H1 (cell line): ENCODE data around the gene CSPG5. TPM values are rescaled to one million over a fixed set of nuclear protein-coding genes. Genes with fewer than 3 reads are reported as not detected.

Experiments
- CTCF ChIA-PET: fragments of 300-600 bp; sonication (Branson Sonifier 250); formaldehyde crosslinking; loops from one replicate; lab custom pipeline; 2021; ENCODE audit not compliant: partially characterized antibody; lab: Charles Lee
- POLR2A ChIA-PET: fragments of 300-600 bp; sonication (Branson Sonifier 250); formaldehyde crosslinking; loops from one replicate; lab custom pipeline; 2021; ENCODE audit warnings: inconsistent platforms; ENCODE audit not compliant: partially characterized antibody; lab: Charles Lee
- DNase-seq, 2 experiments: peaks; one replicate each; pipeline versions ENCODE4 v3.0.0 to v3.0.0-alpha.2; 2010 to 2022; ENCODE audit warnings: low spot score in 2 of 2, low read depth in 1 of 2, mixed read lengths in 1 of 2
- FAIRE-seq: peaks from 2 replicates; lab custom pipeline; 2011; peaks lifted over from hg19 to GRCh38; lab: Jason Lieb, UNC
- H2AFZ ChIP-seq: 2 replicates; pipeline ENCODE4 v1.8.1; 2012; ENCODE audit warnings: low read length, inconsistent platforms
- H2AK5ac ChIP-seq: 2 replicates; pipeline ENCODE4 v1.6.1; 2013; ENCODE audit warnings: low read depth, low read length
- H2BK120ac ChIP-seq: replicated peaks from 2 replicates; pipeline ENCODE3; 2013; ENCODE audit warnings: low read depth, low read length, inconsistent platforms
- H2BK12ac ChIP-seq: 2 replicates; pipeline ENCODE4 v1.6.1; 2013; ENCODE audit warnings: low read depth, low read length
- H2BK15ac ChIP-seq: 2 replicates; pipeline ENCODE4 v1.6.1; 2013; ENCODE audit warnings: low read length
- H2BK20ac ChIP-seq: 2 replicates; pipeline ENCODE4 v1.6.1; 2013; ENCODE audit warnings: low read length
- H2BK5ac ChIP-seq: 2 replicates; pipeline ENCODE4 v1.6.1; 2013; ENCODE audit warnings: low read depth, low read length
- H3K14ac ChIP-seq: 2 replicates; pipeline ENCODE4 v1.6.1; 2013; ENCODE audit warnings: inconsistent platforms; ENCODE audit not compliant: insufficient read length
- H3K18ac ChIP-seq: 2 replicates; pipeline ENCODE4 v1.6.1; 2013; ENCODE audit warnings: low read length; ENCODE audit errors: extremely low read depth
- H3K23ac ChIP-seq: 2 replicates; pipeline ENCODE4 v1.6.1; 2013; ENCODE audit warnings: inconsistent platforms; ENCODE audit not compliant: insufficient read length
- H3K23me2 ChIP-seq: 2 replicates; pipeline ENCODE4 v1.6.1; 2013; ENCODE audit warnings: low read depth, low read length
- H3K27ac ChIP-seq: 2 replicates; pipeline ENCODE4 v1.6.1; 2011; ENCODE audit warnings: low read depth, low read length, inconsistent platforms
- H3K27me3 ChIP-seq, 4 experiments: replicated peaks in 1 of 4; 1 replicate in 1 of 4; 2 replicates in 3 of 4; pipeline versions ENCODE4 v1.6.1 to v1.8.1; 2011 to 2013; ENCODE audit warnings: low read length in 3 of 4, mild to moderate bottlenecking in 3 of 4, inconsistent platforms in 2 of 4, mixed read lengths in 2 of 4, moderate library complexity in 1 of 4; ENCODE audit not compliant: control insufficient read depth in 3 of 4, insufficient read depth in 3 of 4; ENCODE audit errors: extremely low read depth in 1 of 4
- H3K36me3 ChIP-seq, 4 experiments: 2 replicates each; pipeline versions ENCODE4 v1.6.1 to v1.8.1; 2011 to 2013; ENCODE audit warnings: mild to moderate bottlenecking in 4 of 4, low read length in 3 of 4, moderate library complexity in 2 of 4, control low read depth in 1 of 4, inconsistent platforms in 1 of 4; ENCODE audit not compliant: insufficient read depth in 4 of 4, control insufficient read depth in 2 of 4
- H3K4ac ChIP-seq: replicated peaks from 2 replicates; pipeline ENCODE3; 2013; ENCODE audit warnings: low read length, low read depth, mixed read lengths, inconsistent platforms; ENCODE audit not compliant: insufficient read length
- H3K4me1 ChIP-seq, 4 experiments: replicated peaks in 1 of 4; 1 replicate in 1 of 4; 2 replicates in 3 of 4; pipeline versions ENCODE4 v1.6.1 to v1.8.1; 2011 to 2013; ENCODE audit warnings: low read length in 3 of 4, inconsistent platforms in 2 of 4, mixed read lengths in 1 of 4; ENCODE audit not compliant: insufficient read depth in 4 of 4, control insufficient read depth in 3 of 4
- H3K4me2 ChIP-seq, 2 experiments: 2 replicates each; pipeline versions ENCODE4 v1.6.1 to v1.8.1; 2011 to 2013; ENCODE audit warnings: low read depth in 2 of 2, low read length in 2 of 2, control low read depth in 1 of 2, inconsistent platforms in 1 of 2, mild to moderate bottlenecking in 1 of 2; ENCODE audit not compliant: insufficient read depth in 1 of 2
- H3K4me3 ChIP-seq, 4 experiments: fragments of 200-600, 300-600 bp in 1 of 4; sonication (generic), shearing (Covaris generic), sonication (Bioruptor Twin) in 1 of 4; 2 replicates each; pipeline versions ENCODE4 v1.5.1 to v1.8.1; 2011 to 2016; ENCODE audit warnings: low read length in 4 of 4, low read depth in 3 of 4, control low read depth in 2 of 4, inconsistent platforms in 2 of 4, mild to moderate bottlenecking in 2 of 4, mixed read lengths in 1 of 4, moderate library complexity in 1 of 4; ENCODE audit not compliant: insufficient read depth in 2 of 4; ENCODE audit errors: extremely low read depth in 1 of 4
- H3K56ac ChIP-seq: replicated peaks from 2 replicates; pipeline ENCODE3; 2013; ENCODE audit warnings: low read depth, mild to moderate bottlenecking, mixed read lengths, low read length, inconsistent platforms; ENCODE audit not compliant: insufficient read length
- H3K79me1 ChIP-seq: 2 replicates; pipeline ENCODE4 v1.6.1; 2013; ENCODE audit warnings: low read depth, low read length, control low read depth
- H3K79me2 ChIP-seq, 2 experiments: 2 replicates each; pipeline versions ENCODE4 v1.6.1 to v1.8.1; 2012 to 2013; ENCODE audit warnings: low read length in 2 of 2, mild to moderate bottlenecking in 2 of 2, inconsistent platforms in 1 of 2; ENCODE audit not compliant: insufficient read depth in 2 of 2, control insufficient read depth in 1 of 2
- H3K9ac ChIP-seq, 4 experiments: replicated peaks in 1 of 4; 1 replicate in 1 of 4; 2 replicates in 3 of 4; pipeline versions ENCODE4 v1.6.1 to v1.8.1; 2011 to 2013; ENCODE audit warnings: low read depth in 3 of 4, low read length in 3 of 4, control low read depth in 2 of 4, mild to moderate bottlenecking in 2 of 4, moderate library complexity in 2 of 4, inconsistent platforms in 1 of 4; ENCODE audit errors: extremely low read depth in 1 of 4
- H3K9me3 ChIP-seq, 2 experiments: 2 replicates each; pipeline versions ENCODE4 v1.6.1 to v1.8.1; 2012 to 2013; ENCODE audit warnings: mild to moderate bottlenecking in 2 of 2, moderate library complexity in 2 of 2, control low read depth in 1 of 2, inconsistent platforms in 1 of 2, low read depth in 1 of 2, low read length in 1 of 2, mixed read lengths in 1 of 2; ENCODE audit not compliant: insufficient read depth in 2 of 2
- H4K20me1 ChIP-seq, 2 experiments: replicated peaks in 1 of 2; 2 replicates each; pipeline versions ENCODE3 to v1.8.1; 2011 to 2013; ENCODE audit warnings: inconsistent platforms in 2 of 2, low read length in 2 of 2, mild to moderate bottlenecking in 1 of 2; ENCODE audit not compliant: insufficient read depth in 2 of 2, control insufficient read depth in 1 of 2
- H4K5ac ChIP-seq: 2 replicates; pipeline ENCODE4 v1.6.1; 2013; ENCODE audit warnings: low read length, low read depth, mixed read lengths, inconsistent platforms; ENCODE audit not compliant: insufficient read length
- H4K8ac ChIP-seq: 2 replicates; pipeline ENCODE4 v1.8.0; 2013; ENCODE audit warnings: mild to moderate bottlenecking, moderate library complexity, low read length, inconsistent platforms; ENCODE audit not compliant: insufficient read depth; ENCODE audit errors: extremely low read depth
- H4K91ac ChIP-seq: replicated peaks from 2 replicates; pipeline ENCODE3; 2013; ENCODE audit warnings: low read length, mixed read lengths, inconsistent platforms; ENCODE audit not compliant: insufficient read length
- BACH1 ChIP-seq: IDR thresholded peaks from 2 replicates; pipeline ENCODE4 v1.6.1; 2012; ENCODE audit warnings: low read length, improper control_type of control experiment
- BCL11A ChIP-seq, 2 experiments: IDR thresholded peaks; one replicate each; pipeline ENCODE4 v1.6.1; 2011; ENCODE audit warnings: low read depth in 2 of 2, low read length in 2 of 2, mild to moderate bottlenecking in 2 of 2
- CBX5 ChIP-seq: fragments of 300-800, 300-1000 bp; sonication (generic); IDR thresholded peaks from 2 replicates; pipeline ENCODE4 v1.7.1; 2016; ENCODE audit warnings: antibody characterized with exemption, low read length, low read depth
- CBX8 ChIP-seq: fragments of 300-800, 300-1000 bp; sonication (generic); IDR thresholded peaks from 2 replicates; pipeline ENCODE4 v1.7.1; 2016; ENCODE audit warnings: low read depth, low read length, borderline replicate concordance
- CTBP2 ChIP-seq: IDR thresholded peaks from 2 replicates; pipeline ENCODE4 v1.7.0; 2011; ENCODE audit warnings: borderline replicate concordance, mild to moderate bottlenecking, moderate library complexity, mixed read lengths, low read length; ENCODE audit not compliant: insufficient read depth, insufficient read length
- FOSL1 ChIP-seq: IDR thresholded peaks from 2 replicates; pipeline ENCODE4 v1.6.1; 2011; ENCODE audit warnings: mild to moderate bottlenecking, low read depth, low read length, moderate library complexity; ENCODE audit not compliant: insufficient read depth
- JUN ChIP-seq: IDR thresholded peaks from 2 replicates; pipeline ENCODE4 v1.6.1; 2011; ENCODE audit warnings: low read depth, mild to moderate bottlenecking, improper control_type of control experiment, low read length
- KDM1A ChIP-seq: fragments of 200-600, 300-600 bp; sonication (generic); IDR thresholded peaks from 2 replicates; pipeline ENCODE4 v1.7.1; 2016; ENCODE audit warnings: mild to moderate bottlenecking, low read length, borderline replicate concordance
- KDM4A ChIP-seq: IDR thresholded peaks from one replicate; pipeline ENCODE4 v1.7.1; 2012; ENCODE audit warnings: low read depth, mild to moderate bottlenecking, moderate library complexity, low read length, inconsistent platforms; ENCODE audit not compliant: severe bottlenecking
- POLR2A ChIP-seq, 2 experiments: IDR thresholded peaks; 1 replicate in 1 of 2; 2 replicates in 1 of 2; pipeline ENCODE4 v1.6.1; 2011; ENCODE audit warnings: low read depth in 2 of 2, low read length in 2 of 2, mild to moderate bottlenecking in 2 of 2; ENCODE audit errors: control extremely low read depth in 1 of 2
- SP4 ChIP-seq: IDR thresholded peaks from 2 replicates; pipeline ENCODE4 v1.6.1; 2012; ENCODE audit warnings: low read length, inconsistent platforms
- USF2 ChIP-seq: IDR thresholded peaks from 2 replicates; pipeline ENCODE4 v1.6.1; 2011; ENCODE audit warnings: low read length, improper control_type of control experiment
- YY1 ChIP-seq: IDR thresholded peaks from 2 replicates; pipeline ENCODE4 v1.6.1; 2011; ENCODE audit warnings: low read depth, mild to moderate bottlenecking, low read length
- WGBS, 2 experiments: shearing (Covaris generic) in 1 of 2; methylation state at CpG; one replicate each; pipeline versions ENCODE4 v1.1.6 to v1.1.7; 2013 to 2015; ENCODE audit warnings: low lambda C conversion rate in 2 of 2, mixed read lengths in 2 of 2, inconsistent platforms in 1 of 2, low coverage in 1 of 2, missing lambda C conversion rate in 1 of 2; ENCODE audit not compliant: insufficient replicate concordance in 2 of 2, insufficient coverage in 1 of 2, insufficient read length in 1 of 2; ENCODE audit errors: extremely low coverage in 1 of 2, missing lambda C conversion rate in 1 of 2; 5-methylcytosine and 5-hydroxymethylcytosine counted together
- polyA plus RNA-seq, 7 experiments: library from polyadenylated mRNA; depleted of rRNA in 3 of 7; stranded (reverse) in 5 of 7; unstranded in 2 of 7; fragments of >200 nt in 5 of 7; fragments of 200-250 nt in 2 of 7; gene quantifications; 1 replicate in 5 of 7; 2 replicates in 1 of 7; 4 replicates in 1 of 7; pipeline versions ENCODE4 v1.2.1 to v1.2.3, GENCODE V29; 2011 to 2013; ENCODE audit warnings: missing spikeins in 2 of 7, mixed read lengths in 2 of 7
- total RNA-seq: library from RNA; stranded (reverse); fragmentation: NEBNext Ultra II Directional; extraction: Animal tissue kit (Norgen Biotek cat#: 25700); gene quantifications from 2 replicates; pipeline ENCODE4 v1.2.1, GENCODE V29; 2021

Gene CSPG5
- total and polyA plus RNA-seq, 2 of the 8 experiments (the other 6 are each of a cell fraction or from before 2014, with no cell fraction given), result 2.1 to 7.4 TPM

- ChIA-PET POLR2A (interaction anchor here (1.6 to 1.9 kb wide), 2 partner anchors 9 to 55 kb away, joined by 3 to 7 read pairs; no protein-coding TSS in a partner anchor), CTCF (interaction anchor here (1.7 to 1.8 kb wide), 3 partner anchors 13 to 57 kb away, joined by 5 to 12 read pairs (median 9); no protein-coding TSS in a partner anchor)
- Histone ChIP-seq H3K4me2 (peak overlapping the region; percentile 54 to 88), H3K27me3 (peaks cover 12 to 34% (median 26%) of the 10 kb centered on the region in 4 experiments), H3K18ac (no peak overlapping the region), H2BK20ac (no peak overlapping the region), H4K91ac (no peak overlapping the region), H2AFZ (no peak overlapping the region; the same call in 1 of the 2 replicates), H3K4ac (no peak overlapping the region), H3K23me2 (peaks cover 7% of the 10 kb centered on the region; the same call in 1 of the 2 replicates), H3K36me3 (no peaks in the 10 kb centered on the region), H4K5ac (no peak overlapping the region), H3K23ac (no peak overlapping the region), H3K4me1 (peaks cover 0 to 11% (median 3%) of the 10 kb centered on the region in 4 experiments; a peak in 4 of 7 replicates), H3K14ac (no peak overlapping the region), H3K9me3 (no peaks in the 10 kb centered on the region), H3K79me2 (no peaks in the 10 kb centered on the region), H2BK5ac (no peak overlapping the region), H2BK15ac (no peak overlapping the region), H3K4me3 (peak overlapping the region; percentile 33 to 68 (median 40)), H2BK120ac (no peak overlapping the region), H3K56ac (no peak overlapping the region), H3K27ac (no peak overlapping the region), H4K20me1 (no peaks in the 10 kb centered on the region), H3K9ac (no peak overlapping the region), H2AK5ac (no peak overlapping the region), H3K79me1 (no peaks in the 10 kb centered on the region), H4K8ac (no peak overlapping the region), H2BK12ac (no peak overlapping the region)
- 2% methylated on average over 24 of the region's 57 CpGs; no CpG with 5 or more reads in 1 of the 2 experiments for WGBS, 2 experiments
- DNase-seq (peak in 1 of 2 experiments; percentile 77), FAIRE-seq (no peak)
- no peak for TF ChIP-seq SP4
- no peak for TF ChIP-seq USF2
- no peak for TF ChIP-seq CBX8
- no peak for TF ChIP-seq KDM1A
- TF ChIP-seq JUN, result no peak
- no peak for TF ChIP-seq BCL11A (IDR thresholded peaks at IDR 0.05; ENCODE audit: low read depth in 2 of 2, low read length in 2 of 2)
- no peak for TF ChIP-seq KDM4A
- TF ChIP-seq BACH1, result no peak
- no peak for TF ChIP-seq CTBP2
- TF ChIP-seq FOSL1, result no peak
- TF ChIP-seq CBX5, result no peak
- TF ChIP-seq YY1, result no peak
- TF ChIP-seq POLR2A (IDR thresholded peaks at IDR 0.05; ENCODE audit: control extremely low read depth in 1 of 2, low read depth in 2 of 2, low read length in 2 of 2), result no peak
These were observed 489 bp downstream of the CSPG5 start for GRCh38 chr3:47578119-47578632.
